Limb (tissue), 2 donors: ENCODE data around the gene FBXO40.
"Not testable (repeated sequence)": the region's sequence is repeated elsewhere in the genome, so short reads cannot be mapped to it uniquely, and the experiment has no call there.

Experiments used
- DNase-seq, 2 donors: peaks; one replicate each; pipeline ENCODE4 v3.0.0-alpha.2; 2016; ENCODE audit errors: extremely low spot score in 2 of 2

FBXO40 gene, protein sequence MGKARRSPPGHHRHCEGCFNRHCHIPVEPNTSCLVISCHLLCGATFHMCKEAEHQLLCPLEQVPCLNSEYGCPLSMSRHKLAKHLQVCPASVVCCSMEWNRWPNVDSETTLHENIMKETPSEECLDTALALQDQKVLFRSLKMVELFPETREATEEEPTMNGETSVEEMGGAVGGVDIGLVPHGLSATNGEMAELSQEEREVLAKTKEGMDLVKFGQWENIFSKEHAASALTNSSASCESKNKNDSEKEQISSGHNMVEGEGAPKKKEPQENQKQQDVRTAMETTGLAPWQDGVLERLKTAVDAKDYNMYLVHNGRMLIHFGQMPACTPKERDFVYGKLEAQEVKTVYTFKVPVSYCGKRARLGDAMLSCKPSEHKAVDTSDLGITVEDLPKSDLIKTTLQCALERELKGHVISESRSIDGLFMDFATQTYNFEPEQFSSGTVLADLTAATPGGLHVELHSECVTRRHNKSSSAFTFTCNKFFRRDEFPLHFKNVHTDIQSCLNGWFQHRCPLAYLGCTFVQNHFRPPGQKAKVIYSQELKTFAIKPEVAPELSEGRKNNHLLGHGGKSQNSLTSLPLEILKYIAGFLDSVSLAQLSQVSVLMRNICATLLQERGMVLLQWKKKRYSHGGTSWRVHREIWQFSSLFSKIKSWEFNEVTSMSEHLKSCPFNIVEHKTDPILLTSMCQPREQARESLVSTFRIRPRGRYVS

GRCh38 chr3:121592856-121593702 is at the start of gene FBXO40:
FBXO40 (plus strand) TSS chr3:121593379; CDS start chr3:121620576, 27,197 bp downstream.
- DNase-seq = no peak

GRCh38 chr3:121545049-121545573 is 48.1 kb upstream of the FBXO40 start:
- DNase-seq = no peak

GRCh38 chr3:121545574-121546455 is 47.4 kb upstream of the FBXO40 start, which contains the start of gene POLQ:
POLQ (minus strand) TSS chr3:121545988; CDS start chr3:121545877, 111 bp downstream.
- DNase-seq = peak; percentile 90 to 96

- DNase-seq = no peak
Measured at GRCh38 chr3:121552379-121552778, 40.8 kb upstream of the FBXO40 start.

GRCh38 chr3:121552797-121553196 is 40.4 kb upstream of the FBXO40 start:
- no peak for DNase-seq

GRCh38 chr3:121557426-121557934 is 35.7 kb upstream of the FBXO40 start:
- DNase-seq = no peak

DNA sequence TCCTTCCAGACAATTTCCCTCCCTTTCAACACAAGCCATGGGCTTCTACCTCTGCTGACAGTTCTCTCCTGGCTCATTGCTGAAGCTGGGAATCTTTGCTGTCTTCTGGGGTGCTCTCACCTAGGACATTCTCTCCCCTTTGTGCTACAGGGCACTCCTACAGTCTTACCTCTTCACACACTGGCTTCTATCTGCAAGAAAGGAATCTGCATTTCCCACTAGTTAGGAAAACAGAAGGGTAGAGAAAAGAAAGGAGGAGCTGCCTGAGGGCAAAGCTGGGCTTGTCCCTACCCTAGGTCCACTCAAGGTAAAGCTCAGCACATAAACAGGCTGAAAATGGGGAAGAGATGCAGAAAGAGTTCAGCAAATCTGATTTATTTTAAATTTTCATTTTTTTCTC is 31.0 kb upstream of the FBXO40 start:
- DNase-seq = no peak

- no peak for DNase-seq
Measured at GRCh38 chr3:121566773-121567172, 26.4 kb upstream of the FBXO40 start.

- DNase-seq = no peak
Measured at GRCh38 chr3:121567649-121568048, 25.5 kb upstream of the FBXO40 start, which contains the start of gene ARGFX. ARGFX (plus strand) TSS chr3:121567949; CDS start chr3:121570714, 2,765 bp downstream.

DNA sequence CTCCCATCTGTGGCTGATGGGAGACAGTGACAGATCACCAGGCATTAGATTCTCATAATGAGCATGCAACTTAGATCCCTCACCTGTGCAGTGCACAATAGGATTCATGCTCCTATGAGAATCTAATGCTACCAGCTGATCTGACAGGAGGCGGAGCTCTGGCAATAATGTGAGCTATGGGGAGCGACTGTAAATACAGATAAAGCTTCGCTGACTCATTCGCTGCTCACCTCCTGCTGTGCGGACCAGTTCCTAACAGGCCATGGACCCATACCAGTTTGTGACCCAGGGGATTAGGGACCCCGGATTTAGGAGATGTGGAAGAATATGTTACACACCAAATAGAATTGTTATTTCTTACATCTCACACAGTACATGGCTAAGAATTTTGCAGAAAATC is 18.7 kb upstream of the FBXO40 start:
- DNase-seq = no peak

DNA sequence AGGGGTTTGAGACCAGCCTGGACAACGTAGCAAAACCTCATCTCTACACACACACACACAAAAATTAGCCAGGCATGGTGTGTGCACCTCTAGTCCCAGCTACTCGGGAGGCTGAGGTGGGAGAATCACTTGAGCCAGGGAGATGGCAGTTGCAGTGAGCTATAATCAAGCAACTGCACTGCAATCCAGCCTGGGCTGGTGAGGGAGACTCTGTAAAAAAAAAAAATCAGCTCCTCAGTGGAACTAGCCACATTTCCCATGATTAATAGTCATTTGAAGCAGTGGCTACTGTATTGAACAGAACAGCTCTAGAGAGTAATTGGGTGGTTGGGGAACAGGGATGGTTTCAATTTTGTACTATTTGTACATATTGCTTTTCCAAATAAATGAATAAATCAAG is 11.5 kb upstream of the FBXO40 start:
- DNase-seq = no peak

DNA sequence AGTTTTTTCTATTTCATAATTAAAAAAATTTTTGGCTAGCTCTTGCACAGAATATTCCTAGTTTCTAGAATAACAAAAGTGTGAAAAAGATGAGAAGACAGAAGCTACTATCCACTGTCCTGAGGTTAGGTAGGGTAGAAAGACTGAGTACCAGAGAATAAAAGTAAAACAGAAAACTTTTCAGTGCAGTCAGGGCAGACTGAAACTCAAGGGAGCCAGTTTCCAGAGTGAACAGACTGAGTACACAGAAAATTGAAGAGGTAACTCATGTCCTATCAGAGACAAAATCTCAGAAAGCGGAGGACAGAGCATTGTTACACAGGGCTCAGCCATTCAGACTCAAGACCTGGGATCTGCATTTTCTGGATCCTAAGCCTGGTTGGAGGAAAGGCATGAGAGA is 8.8 kb upstream of the FBXO40 start:
- DNase-seq = no peak

DNA sequence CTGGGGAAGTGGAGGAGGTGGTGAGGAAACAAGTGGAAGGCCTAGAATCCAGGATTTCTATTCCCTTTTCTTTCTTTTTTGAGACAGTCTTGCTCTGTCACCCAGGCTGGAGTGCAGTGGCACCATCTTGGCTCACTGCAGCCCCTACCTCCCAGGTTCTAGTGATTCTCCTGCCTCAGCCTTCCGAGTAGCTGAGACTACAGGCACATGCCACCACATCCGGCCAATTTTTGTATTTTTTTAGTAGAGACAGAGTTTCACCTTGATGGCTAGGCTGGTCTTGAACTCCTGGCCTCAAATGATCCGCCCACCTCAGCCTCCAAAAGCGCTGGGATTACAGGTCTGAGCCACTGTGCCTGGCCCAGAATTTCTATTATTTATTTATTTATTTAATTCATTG is 627 bp downstream of the FBXO40 start:
- not testable (repeated sequence) for DNase-seq

DNA sequence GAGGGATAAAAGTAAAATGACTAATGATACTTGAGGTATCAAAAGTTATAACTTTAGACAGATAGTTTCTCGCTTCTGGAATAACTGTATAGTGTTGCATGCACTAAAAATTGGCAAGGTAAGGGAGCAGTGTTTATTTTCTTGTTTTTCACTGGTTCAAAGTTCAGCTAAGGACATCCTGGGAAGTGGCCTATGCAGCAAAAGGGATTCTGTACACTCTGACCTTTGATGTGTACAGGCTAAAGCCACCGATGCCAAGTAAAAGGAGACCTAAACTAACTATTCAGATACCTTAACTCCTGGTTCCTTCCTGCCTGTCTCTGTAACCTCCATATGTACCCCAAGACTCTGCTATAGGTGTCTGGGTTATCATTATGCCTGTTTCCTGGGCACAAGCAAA is 1.7 kb downstream of the FBXO40 start:
- no peak for DNase-seq

DNA sequence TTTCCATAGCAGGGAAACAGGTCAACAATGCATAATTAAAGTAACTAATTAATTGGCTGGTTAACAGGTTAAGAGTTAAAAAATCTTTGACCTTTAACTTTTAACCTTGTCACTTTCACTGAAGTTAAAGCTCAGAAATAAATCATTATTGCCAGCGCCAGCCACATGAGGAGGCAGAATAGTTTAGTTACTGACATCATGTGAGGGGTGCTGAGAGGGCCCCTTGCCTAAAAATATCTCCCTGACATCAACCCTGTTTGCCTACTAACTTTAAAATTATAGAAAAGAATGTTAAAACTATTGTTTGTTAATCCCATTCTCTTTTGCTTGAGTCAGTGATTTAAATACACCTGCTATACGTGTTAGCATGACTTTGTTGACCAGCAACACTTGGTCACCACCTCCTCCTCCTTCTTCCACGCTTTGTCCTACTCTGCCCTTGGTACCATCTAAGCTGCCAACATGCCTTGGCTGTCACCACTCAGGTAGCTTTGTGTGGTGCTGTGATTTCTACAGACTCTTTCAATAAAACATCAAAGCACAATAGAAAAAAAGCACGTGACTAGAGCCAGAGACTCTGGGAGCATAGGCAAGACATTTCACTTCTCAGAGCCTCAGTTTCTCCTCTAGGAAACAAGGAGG is 2.7 kb downstream of the FBXO40 start:
- DNase-seq = no peak

- no peak for DNase-seq
Measured at GRCh38 chr3:121598564-121598963, 5.4 kb downstream of the FBXO40 start.

GRCh38 chr3:121599900-121600299 is 6.7 kb downstream of the FBXO40 start:
- not testable (repeated sequence) for DNase-seq

GRCh38 chr3:121601212-121601812 is 8.1 kb downstream of the FBXO40 start:
- no peak for DNase-seq

DNA sequence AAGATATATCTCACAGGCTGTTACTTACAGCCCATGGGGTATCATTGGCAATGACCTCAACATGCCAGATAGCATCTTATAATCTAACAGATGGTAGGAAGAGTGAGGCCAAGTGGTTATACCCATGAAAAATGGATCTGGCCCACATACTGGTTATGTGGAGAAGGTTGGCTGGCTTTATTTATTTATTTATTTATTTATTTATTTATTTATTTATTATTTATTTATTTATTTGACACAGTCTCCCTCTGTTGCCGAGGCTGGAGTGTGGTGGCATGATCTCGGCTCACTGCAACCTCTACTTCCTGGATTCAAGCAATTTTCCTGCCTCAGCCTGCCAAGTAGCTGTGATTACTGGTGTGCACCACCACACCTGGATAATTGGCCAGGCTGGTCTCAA is 11.6 kb downstream of the FBXO40 start:
- no peak for DNase-seq
